ENCODE data around the gene MAP10. TPM values are rescaled to one million over a fixed set of nuclear protein-coding genes. Genes with fewer than 3 reads are reported as not detected.

Gene MAP10
- total and polyA plus RNA-seq, 2 experiments from 2014 or later = 2.9 to 3.3 TPM

DNA sequence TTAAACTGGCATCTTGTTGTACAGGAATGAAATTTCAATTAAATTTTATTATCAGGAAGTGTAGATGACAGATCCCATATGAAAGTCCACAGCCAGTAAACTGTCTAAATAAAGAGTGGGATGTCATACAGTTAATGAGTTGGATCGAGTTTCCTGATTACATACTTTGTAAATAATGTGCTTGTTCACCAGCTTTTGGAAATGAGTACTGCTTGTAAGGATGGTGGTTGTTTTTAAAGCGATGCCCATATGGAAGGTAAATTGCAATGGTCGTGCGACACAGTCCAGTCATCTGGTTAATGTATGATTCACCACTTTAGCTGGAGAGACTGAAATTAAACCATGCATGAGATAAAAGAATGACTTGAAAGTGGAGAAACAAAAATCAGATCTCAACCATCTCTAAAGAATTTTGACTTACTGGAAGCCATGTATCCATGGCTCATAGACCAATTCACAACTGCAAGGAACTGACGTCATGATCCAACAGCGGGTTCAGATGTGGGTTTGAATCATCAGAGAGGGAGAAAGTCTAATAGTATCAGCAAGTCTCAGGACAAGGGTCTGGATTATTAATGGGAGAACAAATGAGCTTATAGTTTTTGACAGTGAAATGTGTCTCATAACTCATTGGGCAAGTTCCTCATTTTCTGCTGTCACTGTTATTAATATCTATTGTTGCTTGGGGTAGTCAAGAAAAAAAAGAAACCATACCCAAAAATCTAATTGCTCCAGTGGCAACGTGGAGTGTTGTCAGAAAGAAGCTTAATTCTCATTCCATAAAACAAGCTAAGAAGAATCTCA, 49.0 kb downstream of the MAP10 start:
- no peaks in the 10 kb centered on the region for H3K4me1 Mint-ChIP-seq
- no peak for DNase-seq (ENCODE audit: low spot score)

More for the DNA sequence above, 49.0 kb downstream of the MAP10 start:
- no peaks in the 10 kb centered on the region for H3K9me3 Mint-ChIP-seq
- no peak overlapping the region for H2AFZ ChIP-seq
- H3K4me3 Mint-ChIP-seq = no peak overlapping the region
- H3K79me2 ChIP-seq (replicated peaks; ENCODE audit: insufficient read depth) = no peaks in the 10 kb centered on the region
- no peaks in the 10 kb centered on the region for H3K9me2 ChIP-seq (ENCODE audit: insufficient read depth)
- no peaks in the 10 kb centered on the region for H3K4me1 ChIP-seq (ENCODE audit: insufficient read depth)
- TF ChIP-seq ZNF331 (CRISPR knock-in tag; IDR thresholded peaks at IDR 0.05; ENCODE audit: low read depth) = no peak
- no peak for TF ChIP-seq EZH2 (IDR thresholded peaks at IDR 0.05; ENCODE audit: low read depth, unreplicated experiment)
- no peak for TF ChIP-seq JUNB (IDR thresholded peaks at IDR 0.05; ENCODE audit: unreplicated experiment)
- no peak for TF ChIP-seq POLR2AphosphoS5 (IDR thresholded peaks at IDR 0.05; ENCODE audit: low read depth)
- TF ChIP-seq, protein P1, sequence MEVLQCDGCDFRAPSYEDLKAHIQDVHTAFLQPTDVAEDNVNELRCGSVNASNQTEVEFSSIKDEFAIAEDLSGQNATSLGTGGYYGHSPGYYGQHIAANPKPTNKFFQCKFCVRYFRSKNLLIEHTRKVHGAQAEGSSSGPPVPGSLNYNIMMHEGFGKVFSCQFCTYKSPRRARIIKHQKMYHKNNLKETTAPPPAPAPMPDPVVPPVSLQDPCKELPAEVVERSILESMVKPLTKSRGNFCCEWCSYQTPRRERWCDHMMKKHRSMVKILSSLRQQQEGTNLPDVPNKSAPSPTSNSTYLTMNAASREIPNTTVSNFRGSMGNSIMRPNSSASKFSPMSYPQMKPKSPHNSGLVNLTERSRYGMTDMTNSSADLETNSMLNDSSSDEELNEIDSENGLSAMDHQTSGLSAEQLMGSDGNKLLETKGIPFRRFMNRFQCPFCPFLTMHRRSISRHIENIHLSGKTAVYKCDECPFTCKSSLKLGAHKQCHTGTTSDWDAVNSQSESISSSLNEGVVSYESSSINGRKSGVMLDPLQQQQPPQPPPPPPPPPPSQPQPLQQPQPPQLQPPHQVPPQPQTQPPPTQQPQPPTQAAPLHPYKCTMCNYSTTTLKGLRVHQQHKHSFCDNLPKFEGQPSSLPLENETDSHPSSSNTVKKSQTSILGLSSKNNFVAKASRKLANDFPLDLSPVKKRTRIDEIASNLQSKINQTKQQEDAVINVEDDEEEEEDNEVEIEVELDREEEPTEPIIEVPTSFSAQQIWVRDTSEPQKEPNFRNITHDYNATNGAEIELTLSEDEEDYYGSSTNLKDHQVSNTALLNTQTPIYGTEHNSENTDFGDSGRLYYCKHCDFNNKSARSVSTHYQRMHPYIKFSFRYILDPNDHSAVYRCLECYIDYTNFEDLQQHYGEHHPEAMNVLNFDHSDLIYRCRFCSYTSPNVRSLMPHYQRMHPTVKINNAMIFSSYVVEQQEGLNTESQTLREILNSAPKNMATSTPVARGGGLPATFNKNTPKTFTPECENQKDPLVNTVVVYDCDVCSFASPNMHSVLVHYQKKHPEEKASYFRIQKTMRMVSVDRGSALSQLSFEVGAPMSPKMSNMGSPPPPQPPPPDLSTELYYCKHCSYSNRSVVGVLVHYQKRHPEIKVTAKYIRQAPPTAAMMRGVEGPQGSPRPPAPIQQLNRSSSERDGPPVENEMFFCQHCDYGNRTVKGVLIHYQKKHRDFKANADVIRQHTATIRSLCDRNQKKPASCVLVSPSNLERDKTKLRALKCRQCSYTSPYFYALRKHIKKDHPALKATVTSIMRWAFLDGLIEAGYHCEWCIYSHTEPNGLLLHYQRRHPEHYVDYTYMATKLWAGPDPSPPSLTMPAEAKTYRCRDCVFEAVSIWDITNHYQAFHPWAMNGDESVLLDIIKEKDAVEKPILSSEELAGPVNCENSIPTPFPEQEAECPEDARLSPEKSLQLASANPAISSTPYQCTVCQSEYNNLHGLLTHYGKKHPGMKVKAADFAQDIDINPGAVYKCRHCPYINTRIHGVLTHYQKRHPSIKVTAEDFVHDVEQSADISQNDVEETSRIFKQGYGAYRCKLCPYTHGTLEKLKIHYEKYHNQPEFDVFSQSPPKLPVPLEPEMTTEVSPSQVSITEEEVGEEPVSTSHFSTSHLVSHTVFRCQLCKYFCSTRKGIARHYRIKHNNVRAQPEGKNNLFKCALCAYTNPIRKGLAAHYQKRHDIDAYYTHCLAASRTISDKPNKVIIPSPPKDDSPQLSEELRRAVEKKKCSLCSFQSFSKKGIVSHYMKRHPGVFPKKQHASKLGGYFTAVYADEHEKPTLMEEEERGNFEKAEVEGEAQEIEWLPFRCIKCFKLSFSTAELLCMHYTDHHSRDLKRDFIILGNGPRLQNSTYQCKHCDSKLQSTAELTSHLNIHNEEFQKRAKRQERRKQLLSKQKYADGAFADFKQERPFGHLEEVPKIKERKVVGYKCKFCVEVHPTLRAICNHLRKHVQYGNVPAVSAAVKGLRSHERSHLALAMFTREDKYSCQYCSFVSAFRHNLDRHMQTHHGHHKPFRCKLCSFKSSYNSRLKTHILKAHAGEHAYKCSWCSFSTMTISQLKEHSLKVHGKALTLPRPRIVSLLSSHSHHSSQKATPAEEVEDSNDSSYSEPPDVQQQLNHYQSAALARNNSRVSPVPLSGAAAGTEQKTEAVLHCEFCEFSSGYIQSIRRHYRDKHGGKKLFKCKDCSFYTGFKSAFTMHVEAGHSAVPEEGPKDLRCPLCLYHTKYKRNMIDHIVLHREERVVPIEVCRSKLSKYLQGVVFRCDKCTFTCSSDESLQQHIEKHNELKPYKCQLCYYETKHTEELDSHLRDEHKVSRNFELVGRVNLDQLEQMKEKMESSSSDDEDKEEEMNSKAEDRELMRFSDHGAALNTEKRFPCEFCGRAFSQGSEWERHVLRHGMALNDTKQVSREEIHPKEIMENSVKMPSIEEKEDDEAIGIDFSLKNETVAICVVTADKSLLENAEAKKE (CRISPR knock-in tag; IDR thresholded peaks at IDR 0.05) = no peak
- TF ChIP-seq CREB1 (CRISPR knock-in tag; IDR thresholded peaks at IDR 0.05; ENCODE audit: low read depth) = no peak
- TF ChIP-seq, protein P2, sequence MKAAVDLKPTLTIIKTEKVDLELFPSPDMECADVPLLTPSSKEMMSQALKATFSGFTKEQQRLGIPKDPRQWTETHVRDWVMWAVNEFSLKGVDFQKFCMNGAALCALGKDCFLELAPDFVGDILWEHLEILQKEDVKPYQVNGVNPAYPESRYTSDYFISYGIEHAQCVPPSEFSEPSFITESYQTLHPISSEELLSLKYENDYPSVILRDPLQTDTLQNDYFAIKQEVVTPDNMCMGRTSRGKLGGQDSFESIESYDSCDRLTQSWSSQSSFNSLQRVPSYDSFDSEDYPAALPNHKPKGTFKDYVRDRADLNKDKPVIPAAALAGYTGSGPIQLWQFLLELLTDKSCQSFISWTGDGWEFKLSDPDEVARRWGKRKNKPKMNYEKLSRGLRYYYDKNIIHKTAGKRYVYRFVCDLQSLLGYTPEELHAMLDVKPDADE (IDR thresholded peaks at IDR 0.05) = no peak
- TF ChIP-seq ZNF114 (CRISPR knock-in tag; IDR thresholded peaks at IDR 0.05) = no peak
- H3K36me3 ChIP-seq (ENCODE audit: insufficient read depth) = no peaks in the 10 kb centered on the region
- peaks cover 2% of the 10 kb centered on the region for H3K27me3 Mint-ChIP-seq (ENCODE audit: insufficient read depth, low read depth, poor library complexity)
- H4K20me1 ChIP-seq (replicated peaks; ENCODE audit: insufficient read depth) = no peaks in the 10 kb centered on the region
- no peaks in the 10 kb centered on the region for H3K36me3 Mint-ChIP-seq (ENCODE audit: low read depth)
- ATAC-seq = no peak
- no peak overlapping the region for H3K27ac Mint-ChIP-seq
- H3F3A ChIP-seq (replicated peaks; ENCODE audit: low read depth) = no peaks in the 10 kb centered on the region
- H3K27me3 ChIP-seq (ENCODE audit: insufficient read depth) = no peaks in the 10 kb centered on the region
- H3K4me2 ChIP-seq = no peak overlapping the region
- H3K4me3 ChIP-seq = no peak overlapping the region
- no peak overlapping the region for H3K27ac ChIP-seq (ENCODE audit: low read depth)

Measured in GM23338 (cell line).